Stimulated activated CD8-positive, alpha-beta memory T cell treated with anti-CD3 and anti-CD28 coated beads, Interleukin-4, amount 100 ng/mL, for 4 hours (primary cell): Measurements from ENCODE around the gene SRP19.
"Not testable (repeated sequence)": the region's sequence is repeated elsewhere in the genome, so short reads cannot be mapped to it uniquely, and the experiment has no call there.

Experiments used
- DNase-seq, 2 donors: peaks; one replicate each; pipeline ENCODE4 v3.0.0-alpha.2; 2020; ENCODE audit warnings: low read depth in 2 of 2, low spot score in 1 of 2

SRP19 gene

GRCh38 chr5:112869948-112870347 is 8.9 kb downstream of the SRP19 start:
- no peak for DNase-seq

- DNase-seq, result no peak
Observed at GRCh38 chr5:112870966-112871365, 9.9 kb downstream of the SRP19 start.

GRCh38 chr5:112876362-112876761 is 15.3 kb downstream of the SRP19 start:
- DNase-seq, result no peak

GRCh38 chr5:112878101-112878500 is 17.0 kb downstream of the SRP19 start:
- no peak for DNase-seq

GRCh38 chr5:112878760-112879159 is 17.7 kb downstream of the SRP19 start:
- peak in 1 of 2 donors; percentile 7 for DNase-seq

GRCh38 chr5:112880219-112880964 is 19.3 kb downstream of the SRP19 start:
- no peak for DNase-seq

- DNase-seq, result no peak
Observed at GRCh38 chr5:112883192-112883591, 22.1 kb downstream of the SRP19 start.

- DNase-seq, result no peak
Observed at GRCh38 chr5:112885001-112885400, 23.9 kb downstream of the SRP19 start.

- no peak for DNase-seq
Observed at GRCh38 chr5:112886975-112887374, 25.9 kb downstream of the SRP19 start.

- not testable (repeated sequence) for DNase-seq
Observed at GRCh38 chr5:112892066-112892465, 31.0 kb downstream of the SRP19 start.

GRCh38 chr5:112892776-112893175 is 31.7 kb downstream of the SRP19 start:
- no peak for DNase-seq

GRCh38 chr5:112895682-112896081 is 34.6 kb downstream of the SRP19 start:
- DNase-seq, result no peak

GRCh38 chr5:112902561-112902960 is 41.5 kb downstream of the SRP19 start:
- no peak for DNase-seq

GRCh38 chr5:112904996-112905395 is 43.9 kb downstream of the SRP19 start:
- DNase-seq, result not testable (repeated sequence)

GRCh38 chr5:112906637-112907036 is 45.5 kb downstream of the SRP19 start:
- no peak for DNase-seq

- no peak for DNase-seq
Observed at GRCh38 chr5:112907166-112907631, 46.1 kb downstream of the SRP19 start.

- DNase-seq, result no peak
Observed at GRCh38 chr5:112908854-112909253, 47.8 kb downstream of the SRP19 start.

GRCh38 chr5:112910529-112910928 is 49.4 kb downstream of the SRP19 start:
- no peak for DNase-seq

GRCh38 chr5:112914584-112914983 is 53.5 kb downstream of the SRP19 start:
- DNase-seq, result no peak

GRCh38 chr5:112915831-112916230 is 54.7 kb downstream of the SRP19 start:
- DNase-seq, result no peak

- no peak for DNase-seq
Observed at GRCh38 chr5:112917453-112917995, 56.4 kb downstream of the SRP19 start.

GRCh38 chr5:112918136-112918535 is 57.0 kb downstream of the SRP19 start:
- DNase-seq, result no peak

GRCh38 chr5:112918679-112919078 is 57.6 kb downstream of the SRP19 start:
- DNase-seq, result no peak
